Amygdala (tissue), 56 donors: Measurements from ENCODE around the gene PHACTR3.

Source experiments
- DNase-seq, 56 donors: peaks; one replicate each; lab custom pipeline; 2025; lab: John Stamatoyannopoulos, UW

PHACTR3 gene

DNA sequence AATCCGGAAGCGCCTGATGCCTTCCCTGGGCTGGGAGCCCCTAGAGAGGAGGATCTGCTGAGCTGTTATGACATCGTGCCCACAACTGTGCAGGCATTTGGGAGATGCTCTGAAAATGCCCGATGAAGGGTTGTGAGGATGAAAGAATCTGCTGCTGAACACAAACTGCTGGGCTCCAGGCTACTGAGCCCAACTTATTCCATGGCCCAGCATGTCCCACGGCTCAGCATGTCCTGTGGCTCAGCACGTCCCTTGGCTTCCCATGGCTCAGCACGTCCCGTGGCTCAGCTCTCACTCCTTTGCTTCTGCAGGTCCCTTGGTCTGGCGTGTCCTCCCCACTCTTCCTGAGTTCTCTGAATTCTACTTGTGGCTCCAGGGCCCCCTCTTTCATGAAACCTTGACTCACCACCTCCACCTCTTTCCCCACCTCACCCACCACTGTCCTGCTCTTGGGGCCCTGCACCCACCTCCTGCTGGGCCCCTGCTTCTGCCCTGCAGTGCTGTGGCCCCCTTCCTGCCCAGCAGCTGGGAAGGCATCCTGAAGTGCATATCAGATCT lies 80.4 kb downstream of the PHACTR3 start:
- no peak for DNase-seq

DNA sequence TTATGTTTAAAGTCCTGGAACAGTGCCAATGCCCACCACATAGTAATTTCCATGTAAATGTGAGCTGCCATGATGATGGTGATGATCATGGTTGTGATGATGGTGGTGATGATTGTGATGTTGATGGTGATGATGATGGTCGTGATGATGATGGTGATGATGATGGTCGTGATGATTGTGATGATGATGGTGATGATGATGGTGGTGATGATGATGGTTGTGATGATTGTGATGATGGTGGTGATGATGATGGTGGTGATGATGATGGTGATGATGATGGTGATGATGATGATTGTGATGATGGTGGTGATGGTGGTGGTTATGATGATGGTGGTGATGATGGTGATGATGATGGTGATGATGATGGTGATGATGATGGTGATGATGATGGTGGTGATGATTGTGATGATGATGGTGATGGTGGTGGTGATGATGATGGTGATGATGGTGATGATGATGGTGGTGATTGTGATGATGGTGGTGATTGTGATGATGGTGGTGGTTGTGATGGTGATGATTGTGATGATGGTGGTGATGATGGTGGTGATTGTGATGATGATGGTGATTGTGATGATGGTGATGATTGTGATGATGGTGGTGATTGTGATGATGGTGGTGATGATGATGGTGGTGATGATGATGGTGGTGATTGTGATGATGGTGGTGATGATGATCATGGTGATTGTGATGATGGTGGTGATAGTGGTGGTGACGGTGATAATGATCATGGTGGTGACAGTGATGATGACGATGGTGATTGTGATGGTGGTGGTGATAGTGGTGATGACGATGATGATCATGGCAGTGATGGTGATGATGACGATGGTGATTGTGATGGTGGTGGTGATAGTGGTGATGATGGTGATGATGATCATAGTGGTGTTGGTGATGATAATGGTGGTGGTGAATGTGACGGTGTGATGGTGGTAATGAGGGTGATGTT lies 82.3 kb downstream of the PHACTR3 start:
- no peak for DNase-seq

DNA sequence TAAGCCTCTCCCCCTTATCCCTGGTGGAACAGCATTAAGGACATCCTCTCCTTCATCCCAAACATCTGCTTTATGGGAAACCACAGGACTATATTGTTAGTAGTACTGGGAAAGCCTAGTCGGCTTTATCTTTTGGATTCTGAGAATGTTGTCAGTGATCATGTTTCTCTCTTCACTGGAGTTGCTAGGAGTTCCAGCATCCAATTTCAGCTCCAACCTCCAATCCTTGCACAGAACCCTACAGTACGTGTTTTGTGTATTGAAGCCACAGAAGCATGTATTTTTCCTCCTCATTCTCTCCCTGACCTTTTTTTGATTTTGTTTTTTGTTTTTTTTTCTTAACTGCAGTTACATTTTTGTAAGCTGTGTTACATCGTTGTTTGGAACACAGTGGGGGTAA lies 84.0 kb downstream of the PHACTR3 start:
- no peak for DNase-seq

DNA sequence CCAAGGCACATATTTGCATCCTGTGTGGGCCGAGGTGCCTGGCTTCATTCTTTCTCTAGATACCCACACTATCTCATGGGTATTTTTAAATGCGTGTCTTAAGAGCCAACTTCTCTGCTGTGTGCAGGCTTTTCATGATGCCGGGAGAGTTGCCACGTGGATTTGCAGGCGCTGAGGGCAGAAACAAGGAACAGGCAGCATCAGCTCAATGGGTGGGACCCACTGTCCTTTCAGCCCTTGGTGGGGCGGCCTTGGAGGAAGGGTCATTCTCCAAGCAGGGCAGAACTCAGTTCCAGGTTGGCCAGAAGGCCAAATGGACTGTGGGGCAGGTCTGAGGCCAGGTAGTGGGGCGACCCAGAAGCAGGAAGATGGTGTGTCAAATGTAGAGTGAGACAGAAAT lies 84.7 kb downstream of the PHACTR3 start:
- DNase-seq, result peak in 22 of 56 donors; percentile 15 to 67 (median 36)

DNA sequence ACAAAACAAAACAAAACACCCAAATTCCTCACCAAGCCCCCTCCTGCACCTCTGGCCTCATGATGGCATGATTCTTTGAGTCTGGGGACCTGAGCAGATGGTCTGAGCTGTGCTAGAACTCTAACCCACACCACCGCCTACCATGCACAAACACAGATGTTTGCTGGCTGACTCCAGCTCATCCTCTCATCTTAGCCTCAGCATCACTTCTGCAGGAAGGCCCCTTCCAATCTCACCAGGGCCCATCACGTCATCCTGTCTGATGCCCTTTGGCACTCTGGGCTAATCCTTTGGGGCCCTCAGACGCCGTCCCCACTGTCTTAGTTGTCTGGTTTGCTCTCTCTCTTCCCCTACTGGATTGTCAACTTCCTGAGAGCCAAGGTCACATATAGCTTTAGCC lies 85.8 kb downstream of the PHACTR3 start:
- DNase-seq, result no peak

DNA sequence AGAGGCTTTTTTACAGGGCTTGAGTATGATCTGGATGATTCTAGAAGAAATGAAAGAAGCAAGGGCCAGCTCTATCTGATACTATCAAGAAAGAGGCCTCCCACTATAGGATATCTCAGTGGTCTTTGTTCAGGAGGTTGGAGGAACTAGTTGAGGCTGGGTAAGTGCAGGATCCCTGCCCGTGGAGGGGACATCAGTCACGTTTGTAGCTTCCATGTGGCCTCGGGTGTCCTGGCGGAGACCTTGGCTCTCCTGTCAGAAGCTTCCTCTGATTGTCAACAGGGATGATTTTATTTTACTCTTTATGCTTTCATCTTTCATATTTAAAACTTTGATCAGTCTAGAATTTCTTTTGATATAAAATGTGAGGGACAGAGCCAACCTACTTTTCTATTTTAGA lies 86.6 kb downstream of the PHACTR3 start:
- DNase-seq, result no peak

DNA sequence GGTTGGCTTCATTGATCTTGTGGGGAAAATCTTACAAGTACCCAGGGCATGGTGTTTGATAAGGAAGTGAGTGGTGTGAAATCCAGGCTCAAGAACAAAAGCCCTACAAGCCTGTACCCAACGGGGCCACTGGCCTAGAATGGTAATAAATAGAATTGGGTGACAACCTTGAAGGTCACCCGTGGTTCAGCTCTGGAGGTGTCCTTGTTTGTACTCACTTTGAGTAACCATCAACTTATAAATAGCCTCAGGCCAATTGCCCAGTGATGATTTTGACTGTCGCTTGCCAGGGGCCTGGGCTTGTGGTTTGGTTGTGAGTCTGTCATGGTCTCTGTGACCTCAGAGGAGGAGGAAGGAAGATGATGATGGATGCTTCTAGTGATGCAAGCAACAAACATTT lies 87.8 kb downstream of the PHACTR3 start:
- DNase-seq, result no peak

DNA sequence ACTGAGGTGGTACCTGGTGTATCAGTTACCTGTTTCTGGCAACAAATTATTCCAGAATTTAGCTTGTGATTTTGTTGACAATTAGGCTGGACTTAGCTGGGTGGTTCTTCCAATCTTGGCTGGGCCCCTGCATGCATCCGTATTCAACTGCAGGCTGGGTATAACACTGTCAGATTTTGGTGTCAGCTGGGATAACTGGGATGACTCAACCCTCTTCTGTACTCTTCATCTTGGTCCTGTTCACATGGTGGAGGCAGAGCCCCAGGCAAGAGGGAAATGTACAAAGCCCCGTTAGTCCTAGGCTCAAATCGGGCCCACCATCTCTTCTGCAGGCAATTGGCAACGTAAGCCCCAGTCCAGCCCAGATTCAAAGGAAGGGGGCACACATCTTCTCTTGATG lies 89.2 kb downstream of the PHACTR3 start:
- no peak for DNase-seq

DNA sequence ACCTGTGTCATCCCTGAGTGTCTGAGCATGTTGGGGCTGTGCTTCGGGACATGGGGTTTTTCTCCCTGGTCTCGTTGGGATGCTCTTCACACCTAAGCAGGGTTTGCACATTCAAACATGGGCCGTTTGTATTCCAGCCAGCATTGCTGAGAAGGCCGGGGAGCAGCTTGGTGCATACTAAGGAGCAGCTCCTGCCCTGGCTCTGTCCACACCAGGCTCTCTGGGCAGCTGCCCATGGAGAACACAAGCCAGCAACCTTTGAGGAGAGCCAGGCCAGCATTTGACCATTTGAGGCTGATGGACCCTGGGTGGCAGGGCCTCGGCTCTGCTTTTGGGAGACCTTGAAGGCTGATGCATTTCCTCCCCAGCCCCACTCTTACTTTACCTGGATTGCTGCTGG lies 92.1 kb downstream of the PHACTR3 start:
- DNase-seq, result peak in 32 of 56 donors; percentile 17 to 85 (median 54)

DNA sequence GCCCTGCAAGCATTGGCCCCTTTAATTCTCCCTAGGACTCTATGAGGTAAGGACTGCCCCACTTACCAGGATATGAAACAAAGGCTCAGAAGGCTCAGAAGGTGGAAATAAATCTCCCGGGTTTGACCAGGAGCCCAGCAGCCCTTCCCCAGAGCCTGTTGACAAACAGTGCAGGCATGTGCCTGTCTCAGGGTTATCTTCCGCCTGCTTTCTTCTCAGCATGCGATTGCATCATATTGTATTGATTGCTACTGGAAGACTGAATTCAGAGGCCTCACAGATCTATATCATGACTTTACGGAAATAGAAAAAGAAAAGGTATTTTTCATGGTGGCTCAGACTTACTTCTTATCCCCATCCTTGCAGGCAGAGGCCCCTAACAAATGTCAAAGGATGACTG lies 92.7 kb downstream of the PHACTR3 start:
- peak in 1 of 56 donors; percentile 36 for DNase-seq

DNA sequence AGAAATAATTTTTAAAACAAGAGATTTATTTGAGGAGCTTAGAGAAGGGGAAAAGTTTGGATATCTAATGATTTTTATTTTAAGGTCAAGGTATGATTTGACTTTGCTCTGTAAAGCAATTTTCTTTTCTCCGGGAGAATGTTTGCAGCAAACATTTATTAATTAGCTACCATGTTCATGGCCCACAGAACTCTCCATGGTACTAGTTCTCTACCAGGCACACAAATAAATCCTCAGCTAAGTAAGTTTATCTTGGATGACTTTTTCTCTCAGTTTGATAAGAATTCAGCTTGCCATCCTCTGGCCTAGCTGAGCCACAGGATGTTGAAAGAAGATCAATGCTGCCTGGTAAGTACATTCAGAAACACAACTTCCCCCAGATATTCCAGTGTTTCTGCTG lies 94.3 kb downstream of the PHACTR3 start:
- no peak for DNase-seq

DNA sequence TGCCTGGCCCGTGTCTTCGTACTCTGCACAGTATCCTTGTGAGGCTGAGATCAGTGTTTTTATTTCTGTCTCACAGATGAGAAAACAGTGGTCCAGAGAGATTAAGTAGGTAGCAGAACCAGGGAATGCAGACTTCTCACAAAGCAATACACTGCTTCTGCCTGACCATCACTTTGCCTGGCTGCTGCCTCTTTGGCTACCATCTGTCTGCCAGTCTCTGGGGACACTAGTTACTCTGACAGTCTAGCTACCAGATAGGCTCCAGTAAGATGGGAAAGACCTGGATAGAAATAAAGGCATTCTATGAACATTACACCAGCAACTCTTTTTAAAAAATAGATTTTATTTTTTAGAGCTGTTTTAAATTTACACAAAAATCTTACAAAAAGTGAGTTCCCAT lies 96.9 kb downstream of the PHACTR3 start:
- no peak for DNase-seq

DNA sequence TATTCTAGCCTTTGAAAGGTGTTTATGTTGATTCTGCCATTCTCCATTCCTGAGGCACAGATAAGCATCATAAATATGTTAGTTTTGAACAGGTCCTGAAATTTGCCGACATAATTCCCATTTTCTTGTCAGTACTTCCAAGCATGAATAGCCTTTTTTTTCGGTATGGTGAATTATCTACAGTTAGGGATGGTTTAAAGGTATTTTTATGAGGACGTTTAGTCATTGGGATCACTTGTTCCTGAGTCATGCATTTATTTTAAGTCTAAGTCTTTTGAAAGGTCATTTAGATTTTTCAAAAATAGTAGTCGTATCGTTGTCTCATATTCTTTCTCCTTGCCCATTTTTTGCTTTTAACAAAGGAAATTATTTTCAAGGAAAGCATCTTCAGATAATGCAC lies 98.7 kb downstream of the PHACTR3 start:
- DNase-seq, result no peak

DNA sequence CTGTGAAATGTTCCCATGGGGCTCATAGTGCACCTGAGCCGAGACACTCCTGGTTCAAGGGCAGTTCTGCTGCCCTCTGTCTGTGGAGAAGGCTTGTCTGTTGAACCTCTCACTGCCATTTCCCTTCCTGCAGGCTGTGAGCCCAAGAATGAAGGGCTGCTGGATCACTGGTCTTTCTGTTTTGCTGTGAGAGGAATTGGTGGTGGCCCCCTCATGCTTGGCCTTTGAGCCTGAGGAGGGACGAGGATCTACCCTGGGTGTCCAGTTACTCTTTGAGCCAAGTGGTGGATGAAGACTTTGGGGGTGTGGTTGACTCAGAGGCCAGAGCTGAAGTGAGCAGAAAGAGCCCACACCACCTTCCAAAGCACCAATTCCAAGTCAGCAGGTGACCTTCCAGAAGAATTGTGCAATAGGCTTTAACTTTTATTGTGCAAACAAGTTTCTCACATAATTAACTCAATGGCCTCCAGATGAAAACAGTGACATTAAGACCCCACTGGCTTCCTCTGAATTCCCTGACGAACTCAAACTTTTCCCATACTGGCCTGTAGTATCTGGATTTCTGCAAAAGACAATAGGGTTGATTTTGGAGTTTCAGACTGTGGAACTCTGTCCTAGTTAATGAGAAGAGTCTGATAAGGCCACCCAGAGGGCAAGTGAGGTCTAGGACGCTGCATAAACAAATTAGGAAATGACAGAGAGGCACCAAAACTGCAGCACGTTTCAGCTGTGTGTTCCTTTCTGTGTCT lies 101.5 kb downstream of the PHACTR3 start:
- DNase-seq, result no peak

DNA sequence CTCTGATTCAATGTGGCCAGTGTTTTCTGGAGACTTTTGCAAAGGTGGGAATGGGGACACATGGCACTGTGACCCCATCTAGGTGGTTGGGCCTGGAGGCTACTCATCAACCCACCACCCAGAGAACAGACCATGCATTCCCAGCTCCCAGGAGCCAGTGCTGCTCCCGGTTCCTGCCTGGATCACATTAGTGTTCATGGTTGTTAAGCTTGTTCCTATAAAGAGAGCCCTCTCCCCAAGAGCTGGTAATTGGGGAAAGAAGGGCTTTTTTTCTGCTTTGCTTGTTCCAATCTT lies 102.0 kb downstream of the PHACTR3 start:
- no peak for DNase-seq

DNA sequence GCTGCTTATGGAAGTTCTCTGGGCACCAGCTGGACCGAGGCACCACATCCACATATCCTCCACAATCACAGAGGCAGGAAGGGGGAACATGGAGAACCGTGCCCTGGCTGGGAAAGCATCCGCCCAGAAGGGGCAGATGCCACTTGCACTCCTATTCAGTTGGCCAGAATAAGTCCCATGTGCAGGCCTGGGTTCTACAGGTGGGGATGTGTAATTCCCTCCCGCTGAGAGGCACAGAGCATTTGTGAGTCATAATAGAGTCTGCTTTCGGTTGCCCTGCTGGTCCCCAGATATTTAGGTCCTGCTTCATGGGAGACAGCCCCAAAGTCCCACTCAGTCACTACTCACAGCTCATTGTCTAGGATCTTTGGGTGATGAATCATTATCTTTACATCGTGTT lies 104.0 kb downstream of the PHACTR3 start:
- no peak for DNase-seq

DNA sequence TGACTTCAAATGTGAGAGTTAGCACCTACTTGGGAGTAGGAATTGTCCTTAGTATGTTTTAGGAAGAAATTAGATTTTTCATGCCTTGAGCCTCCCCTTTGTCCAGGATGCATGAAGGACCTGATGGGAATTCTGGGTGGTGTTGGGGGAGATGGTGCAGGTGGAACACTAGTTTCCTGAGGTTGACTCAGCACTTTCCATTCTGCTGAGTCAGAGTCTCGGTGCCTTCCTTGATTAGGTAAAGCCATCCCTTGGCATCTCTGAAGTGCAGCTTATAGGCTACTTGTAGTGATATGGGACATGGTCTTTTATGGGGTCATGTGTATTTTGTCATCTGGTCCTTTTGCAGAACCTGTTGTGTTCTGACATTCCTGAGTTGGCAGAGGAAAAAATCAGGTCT lies 105.3 kb downstream of the PHACTR3 start:
- DNase-seq, result no peak

DNA sequence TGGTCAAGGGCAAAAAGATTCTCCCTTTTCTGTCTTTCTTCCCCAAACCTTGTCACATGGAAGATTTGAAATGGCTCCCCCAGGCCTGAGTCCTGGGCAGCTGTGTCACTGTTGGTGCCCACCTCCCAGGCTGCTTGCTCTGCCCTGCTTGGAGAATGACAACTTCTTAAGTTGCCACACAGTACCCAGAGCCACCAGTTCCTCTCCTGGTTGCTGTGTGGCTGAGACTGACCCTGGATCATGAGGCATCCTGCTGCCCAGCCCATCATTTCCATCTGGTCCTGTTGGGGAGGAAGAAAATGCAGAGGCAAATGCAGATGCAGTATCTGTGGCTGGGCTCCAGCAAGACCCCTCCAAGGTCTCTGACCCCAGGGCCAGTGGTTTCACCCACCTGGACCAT lies 113.7 kb downstream of the PHACTR3 start:
- DNase-seq, result no peak

DNA sequence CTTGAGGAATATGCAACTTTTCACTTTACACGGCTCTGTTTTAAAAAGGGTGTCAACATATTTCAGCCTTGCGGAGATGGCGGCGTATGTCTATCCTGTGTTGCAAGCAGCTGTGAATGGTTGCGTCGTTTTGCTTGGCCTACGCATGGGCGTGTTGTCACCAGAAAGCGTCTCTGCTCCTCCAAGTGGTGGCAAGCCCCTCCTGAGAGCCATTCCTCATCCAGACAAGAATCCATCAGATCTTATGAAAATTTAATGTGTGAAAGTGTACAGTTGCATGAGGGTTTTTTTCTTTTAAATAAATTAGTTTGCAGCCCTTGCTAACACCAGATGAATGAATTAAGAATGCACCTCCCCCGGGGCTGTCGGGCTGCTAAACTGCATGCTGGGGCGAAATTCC lies 114.4 kb downstream of the PHACTR3 start:
- DNase-seq, result peak in 9 of 56 donors; percentile 16 to 52 (median 24)

DNA sequence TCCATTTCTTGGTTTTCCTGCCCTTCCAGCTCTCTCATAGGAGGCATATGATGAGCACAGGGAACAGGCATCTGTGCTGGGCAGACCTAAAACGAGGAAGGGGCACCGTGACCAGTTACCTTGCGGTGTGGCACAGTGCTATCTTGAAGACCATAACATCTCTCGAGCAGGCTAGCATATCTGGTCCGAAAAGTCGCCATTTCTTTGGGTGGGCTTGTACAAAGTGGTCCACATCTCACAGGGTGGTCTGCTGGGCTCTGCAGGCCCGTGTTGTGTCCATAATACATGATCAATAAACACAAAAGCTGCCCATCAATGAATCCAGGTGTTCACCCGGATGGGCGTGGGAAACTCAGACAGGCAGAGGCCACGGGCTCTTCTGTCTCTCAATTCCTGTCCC lies 115.7 kb downstream of the PHACTR3 start:
- DNase-seq, result no peak

DNA sequence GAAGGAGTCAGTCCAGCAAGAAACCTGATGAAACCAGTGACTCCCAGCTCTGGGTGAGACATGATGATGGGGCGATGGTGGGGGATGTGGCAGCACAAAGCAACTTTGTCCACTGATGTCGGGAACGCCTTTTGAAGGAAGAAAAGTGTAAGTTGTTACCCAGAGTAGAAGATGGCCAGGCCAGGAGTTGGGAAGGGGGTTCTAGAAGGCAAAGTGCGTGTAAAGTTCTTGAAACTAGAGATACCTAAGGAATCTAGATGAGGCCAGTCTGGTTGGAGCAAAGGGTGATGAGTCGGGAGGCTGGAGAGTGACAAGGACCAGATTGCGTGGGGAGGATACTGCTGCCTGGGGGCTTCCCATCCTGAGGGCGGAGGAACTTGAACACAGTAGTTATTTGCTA lies 117.0 kb downstream of the PHACTR3 start:
- DNase-seq, result no peak

DNA sequence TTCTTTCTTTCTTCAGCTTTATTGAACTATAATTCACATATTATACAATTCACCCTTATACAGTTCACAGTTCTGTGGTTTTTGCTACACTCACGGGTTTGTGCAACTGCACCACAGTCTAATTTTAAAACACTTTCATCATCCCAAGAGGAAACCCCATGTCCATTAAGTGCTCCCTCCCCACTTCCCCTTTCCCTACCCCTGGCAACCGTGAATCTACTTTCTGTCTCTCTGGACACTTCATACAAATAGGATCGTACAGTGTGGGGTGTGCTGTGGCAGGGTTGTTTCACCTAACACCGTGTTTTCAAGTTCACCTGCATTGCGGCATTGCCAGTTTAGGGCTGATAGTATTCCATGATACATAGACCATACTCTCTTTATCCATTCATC lies 118.8 kb downstream of the PHACTR3 start:
- DNase-seq, result no peak
